ENCODE data around the gene TSPAN31.

TSPAN31 gene

GRCh38 chr12:57793920-57794319 lies 49.1 kb downstream of the TSPAN31 start:
- no peak for DNase-seq

GRCh38 chr12:57795354-57795753 lies 50.5 kb downstream of the TSPAN31 start:
- DNase-seq: no peak

- DNase-seq: no peak
Observed at GRCh38 chr12:57796996-57797395, 52.2 kb downstream of the TSPAN31 start.

GRCh38 chr12:57797933-57798332 lies 53.1 kb downstream of the TSPAN31 start:
- DNase-seq: no peak

Data from C1 segment of cervical spinal cord (tissue), 14 donors.